ENCODE data around the gene EEF2K.
"Not testable (repeated sequence)": the region's sequence is repeated elsewhere in the genome, so short reads cannot be mapped to it uniquely, and the experiment has no call there.

Gene EEF2K

DNA sequence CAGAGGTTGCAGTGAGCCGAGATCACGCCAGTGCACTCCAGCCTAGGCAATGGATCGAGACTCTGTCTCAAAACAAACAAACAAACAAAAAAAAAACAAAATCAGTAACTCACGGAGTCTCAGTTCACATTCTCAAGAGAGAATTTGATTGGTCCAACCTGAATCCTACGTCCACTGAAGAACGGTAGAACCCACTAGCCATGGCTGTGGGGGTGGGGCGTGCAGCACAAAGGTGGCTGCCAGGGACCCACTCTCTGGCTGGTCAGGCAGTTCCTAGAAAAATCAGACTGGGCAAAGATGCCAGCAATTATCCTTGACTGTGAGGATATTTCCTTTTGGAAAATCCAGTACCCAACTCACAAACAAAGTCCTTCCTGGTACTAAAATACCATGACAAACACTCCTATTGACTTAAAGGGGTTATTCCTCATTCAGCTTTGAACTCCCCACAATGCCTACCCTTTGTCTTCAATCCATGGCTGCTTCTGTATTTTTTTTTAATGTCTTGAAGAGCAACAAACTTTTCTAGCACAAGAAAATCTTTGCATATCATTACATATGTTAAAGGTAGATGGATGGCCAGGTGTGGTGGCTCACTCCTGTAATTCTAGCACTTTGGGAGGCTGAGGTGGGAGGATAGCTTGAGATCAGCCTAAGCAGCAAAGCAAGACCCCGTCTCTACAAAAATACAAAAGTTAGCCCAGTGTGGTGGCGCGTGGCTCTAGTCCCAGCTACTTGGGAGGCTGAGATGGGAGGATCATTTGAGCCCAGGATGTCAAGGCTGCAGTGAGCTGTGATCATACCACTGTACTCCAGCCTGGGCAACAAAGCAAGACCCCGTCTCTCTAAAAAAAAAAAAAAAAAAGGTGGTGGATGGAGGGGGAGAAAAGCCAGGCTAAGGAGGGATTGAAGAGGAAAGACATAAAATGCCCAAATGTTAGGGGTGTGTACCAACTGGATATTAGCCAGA is 87.3 kb downstream of the EEF2K start:
- no peak for DNase-seq (ENCODE audit: low read depth in 2 of 2)

DNA sequence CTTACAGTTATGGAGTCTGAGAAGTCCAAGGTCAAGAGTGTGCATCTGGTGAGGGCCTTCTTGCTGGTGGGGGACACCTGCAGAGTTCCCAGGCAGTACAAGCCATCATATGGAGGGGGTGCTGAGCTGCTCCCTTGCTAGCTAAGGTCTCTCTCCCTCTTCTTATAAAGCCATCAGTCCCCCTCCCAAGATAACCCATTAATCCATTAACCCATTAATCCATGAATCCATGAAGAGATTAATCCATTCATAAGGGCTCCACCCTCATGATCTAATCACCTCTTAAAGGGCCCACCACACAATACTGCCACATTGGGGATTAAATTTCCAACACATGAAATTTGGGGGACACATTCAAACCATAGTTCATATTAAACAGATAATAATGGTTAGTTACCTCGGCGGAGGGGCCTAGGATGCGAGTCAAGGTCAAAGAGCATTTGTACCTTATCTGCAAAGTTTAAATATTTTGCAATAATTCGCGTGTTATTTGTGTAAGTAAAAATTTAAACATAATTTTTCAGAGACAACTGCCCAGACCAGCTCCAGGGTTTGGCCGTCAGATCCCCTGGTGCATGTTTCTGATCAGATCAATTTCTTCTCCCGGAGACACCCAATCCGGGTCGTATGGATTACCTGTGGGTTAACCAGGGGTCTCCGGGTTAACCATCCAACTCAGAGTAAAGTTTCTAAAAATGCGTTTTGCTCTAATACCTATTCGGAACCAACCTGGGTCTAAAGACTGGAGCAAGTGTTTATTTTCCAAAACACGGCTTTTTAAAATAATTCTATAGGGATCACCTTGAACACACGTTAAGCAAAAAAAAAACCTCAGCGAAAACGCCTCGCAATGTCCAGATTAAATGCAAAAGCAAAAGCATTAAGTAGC is 90.4 kb downstream of the EEF2K start:
- no peak for DNase-seq (ENCODE audit: low read depth in 2 of 2)

- DNase-seq (ENCODE audit: low read depth in 2 of 2): peak; percentile 98 to 99
Observed at GRCh38 chr16:22297114-22297870, 91.2 kb downstream of the EEF2K start, which contains the start of gene POLR3E. Gene POLR3E, plus strand, starts transcription at chr16:22297409. Its CDS starts 5,560 bp downstream, at chr16:22302969.

- peak; percentile 42 to 59 for DNase-seq (ENCODE audit: low read depth in 2 of 2)
Observed at GRCh38 chr16:22297871-22298733, 92.0 kb downstream of the EEF2K start.

- no peak for DNase-seq (ENCODE audit: low read depth in 2 of 2)
Observed at GRCh38 chr16:22299036-22299435, 93.0 kb downstream of the EEF2K start.

DNA sequence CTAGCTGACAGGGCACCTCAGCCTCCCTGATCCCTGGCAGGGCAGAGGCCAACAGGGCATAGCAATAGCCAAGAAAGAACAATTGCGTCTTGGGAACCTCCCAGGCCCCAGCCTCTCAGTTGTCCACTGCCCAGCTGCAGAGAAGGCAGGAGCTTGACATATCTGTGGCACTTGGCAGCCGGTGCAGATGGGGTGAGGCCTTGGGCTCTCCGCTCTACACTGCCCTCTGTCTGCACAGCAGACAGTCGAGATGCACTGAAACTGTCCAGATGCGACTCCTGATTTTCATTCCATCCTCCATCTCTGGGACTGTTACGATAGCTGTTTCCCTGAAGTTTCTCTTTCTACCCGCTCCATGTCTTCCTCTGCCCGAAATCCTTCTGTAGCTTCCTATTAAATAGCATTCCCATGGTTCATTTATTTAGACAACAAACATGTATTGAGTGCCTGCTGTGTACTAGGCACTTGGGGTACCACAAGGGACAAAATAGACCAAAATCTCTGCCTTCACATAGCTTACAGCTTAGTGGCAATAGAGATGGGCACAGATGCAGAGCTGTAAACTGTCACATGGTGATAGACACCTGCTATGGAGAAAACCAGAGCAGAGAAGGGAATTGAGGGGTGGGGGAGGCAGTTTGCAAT is 94.5 kb downstream of the EEF2K start:
- DNase-seq (ENCODE audit: low read depth in 2 of 2): no peak

GRCh38 chr16:22301423-22301822 is 95.3 kb downstream of the EEF2K start:
- not testable (repeated sequence) for DNase-seq (ENCODE audit: low read depth in 2 of 2)

DNA sequence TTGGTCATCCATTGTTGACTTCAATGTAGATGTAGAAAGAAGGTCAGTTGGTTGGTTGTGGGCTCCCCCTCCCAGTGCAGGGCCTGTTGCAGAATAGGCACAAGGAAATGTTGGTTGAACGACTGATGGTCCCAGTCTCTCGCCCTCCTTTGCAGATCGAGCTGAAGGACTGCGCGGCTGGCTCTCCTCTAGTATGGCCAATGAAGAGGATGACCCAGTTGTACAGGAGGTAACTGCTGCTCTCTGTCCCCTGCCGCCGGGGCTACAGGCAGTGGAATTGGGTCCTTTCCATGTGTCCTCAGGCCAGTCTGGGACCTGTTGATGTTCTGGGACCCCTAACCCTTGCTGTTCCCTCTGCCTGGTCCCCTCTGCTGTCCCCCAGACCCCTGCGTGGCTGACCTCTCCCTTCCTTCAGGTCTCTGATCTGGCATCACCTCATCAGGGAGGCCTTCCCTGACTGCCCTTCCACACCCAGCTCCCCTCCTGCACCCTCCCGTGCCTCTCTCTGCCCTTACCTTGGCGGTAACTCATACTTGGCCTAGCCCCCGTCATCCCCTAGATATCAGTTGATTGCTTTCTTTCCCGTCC is 96.8 kb downstream of the EEF2K start:
- no peak for DNase-seq (ENCODE audit: low read depth in 2 of 2)

DNA sequence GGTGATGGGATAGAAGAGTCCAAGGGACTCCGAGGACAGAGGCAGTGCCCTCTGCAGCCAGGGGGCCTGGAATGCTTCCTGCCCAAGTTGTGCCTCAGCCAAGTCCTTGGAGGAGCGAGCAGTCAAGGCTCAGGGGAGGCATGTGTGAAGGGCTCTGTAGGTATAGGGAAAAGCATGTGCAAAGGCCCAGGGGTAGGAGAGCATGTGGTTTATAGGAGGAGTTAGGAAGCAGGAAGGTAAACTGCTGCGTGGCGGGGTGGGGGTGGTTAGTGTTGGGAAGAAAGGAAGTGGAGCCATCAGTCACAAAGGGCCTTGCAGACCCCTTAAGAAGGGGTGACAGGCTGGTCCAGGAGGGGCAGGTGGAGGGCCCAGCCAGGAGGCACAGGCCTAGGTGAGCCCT is 98.3 kb downstream of the EEF2K start:
- no peak for DNase-seq (ENCODE audit: low read depth in 2 of 2)

- DNase-seq (ENCODE audit: low read depth in 2 of 2): no peak
Observed at GRCh38 chr16:22306788-22307187, 100.7 kb downstream of the EEF2K start.

- DNase-seq (ENCODE audit: low read depth in 2 of 2): no peak
Observed at GRCh38 chr16:22307838-22308237, 101.8 kb downstream of the EEF2K start.

DNA sequence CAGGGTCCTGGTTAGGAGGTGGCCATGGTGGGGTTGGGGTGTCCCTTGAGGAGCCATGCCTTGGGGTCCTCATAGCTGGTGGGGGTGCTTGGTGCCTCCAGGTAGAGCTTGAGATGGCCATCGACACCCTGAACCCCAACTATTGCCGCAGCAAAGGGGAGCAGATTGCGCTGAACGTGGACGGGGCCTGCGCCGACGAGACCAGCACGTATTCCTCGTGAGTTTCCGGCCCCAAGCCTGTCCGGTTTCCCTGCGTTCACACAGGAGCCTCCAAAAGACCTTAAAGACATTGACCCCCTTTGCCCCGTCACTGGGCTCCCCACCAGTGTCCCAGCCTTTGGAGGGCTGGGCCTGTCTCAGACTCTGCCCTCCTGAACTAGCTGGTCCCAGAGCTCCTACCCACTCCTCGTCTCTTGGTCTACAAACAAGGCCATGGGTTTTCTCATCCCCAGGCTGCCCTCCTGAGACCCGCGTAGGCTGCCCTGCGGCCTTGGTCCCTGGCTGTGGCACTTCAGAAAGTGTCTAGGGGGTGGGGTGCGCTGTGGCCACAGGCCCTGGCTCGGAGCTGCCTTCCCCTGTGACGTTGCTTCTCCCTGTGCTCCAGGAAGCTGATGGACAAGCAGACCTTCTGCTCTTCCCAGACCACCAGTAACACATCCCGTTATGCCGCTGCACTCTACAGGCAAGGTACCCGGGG is 102.9 kb downstream of the EEF2K start:
- DNase-seq (ENCODE audit: low read depth in 2 of 2): no peak

DNA sequence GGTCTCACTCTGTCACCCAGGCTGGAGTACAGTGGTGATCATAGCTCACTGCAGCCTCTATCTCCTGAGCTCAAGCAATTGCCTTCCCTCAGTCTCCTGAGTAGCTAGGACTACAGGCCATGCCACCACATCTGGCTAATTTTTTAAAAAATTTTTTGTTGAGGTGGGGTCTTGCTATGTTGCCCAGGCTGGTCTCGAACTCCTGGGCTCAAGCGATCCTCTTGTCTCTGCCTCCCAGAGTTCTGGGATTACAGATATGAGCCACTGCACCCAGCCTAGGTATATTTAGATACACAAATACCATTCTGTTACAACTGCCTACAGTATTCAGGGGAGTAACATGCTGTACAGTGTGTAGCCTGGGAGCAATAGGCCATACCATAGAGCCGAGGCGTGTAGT is 105.4 kb downstream of the EEF2K start:
- DNase-seq (ENCODE audit: low read depth in 2 of 2): no peak

DNA sequence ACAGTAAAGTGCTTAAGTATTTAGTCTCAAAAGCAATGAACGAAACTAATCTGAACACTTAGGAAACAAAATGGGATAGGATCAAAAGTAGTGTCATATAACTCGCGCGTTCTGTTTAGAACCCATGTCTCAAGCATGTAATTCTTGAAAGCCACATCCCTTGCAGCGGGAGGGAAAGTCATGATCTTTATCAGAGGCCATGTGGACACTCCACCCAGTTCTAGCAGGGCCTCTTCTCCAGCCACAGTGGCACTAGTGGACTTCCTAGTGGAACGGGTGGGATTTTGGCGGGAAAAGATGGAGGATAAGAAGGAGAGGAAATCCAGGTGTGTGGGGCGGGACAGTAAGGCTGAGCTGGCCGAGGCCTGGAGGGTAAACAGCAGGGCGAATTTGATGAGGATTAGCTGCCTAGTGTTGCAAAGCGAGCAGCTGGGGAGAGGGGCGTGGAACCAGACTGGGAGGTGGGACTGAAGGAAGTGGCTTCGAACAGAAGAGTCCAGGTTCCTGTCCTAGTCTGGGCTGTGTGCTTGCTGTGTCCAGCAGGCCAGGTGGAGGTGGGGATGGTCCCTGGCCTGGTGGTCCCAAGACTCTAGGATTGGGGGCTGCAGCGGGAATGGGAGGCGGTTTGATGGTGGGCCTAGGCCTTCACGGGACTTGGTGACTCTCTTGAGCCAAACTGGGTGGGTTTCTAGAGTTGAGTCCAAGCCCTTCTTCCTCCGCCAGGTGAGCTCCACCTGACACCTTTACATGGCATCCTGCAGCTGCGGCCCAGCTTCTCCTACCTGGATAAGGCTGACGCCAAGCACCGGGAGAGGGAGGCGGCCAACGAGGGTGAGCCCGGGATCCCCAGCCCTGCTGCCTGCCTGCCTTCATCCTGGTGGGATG is 107.1 kb downstream of the EEF2K start:
- no peak for DNase-seq (ENCODE audit: low read depth in 2 of 2)

GRCh38 chr16:22313876-22314470 is 107.9 kb downstream of the EEF2K start:
- no peak for DNase-seq (ENCODE audit: low read depth in 2 of 2)

- no peak for DNase-seq (ENCODE audit: low read depth in 2 of 2)
Observed at GRCh38 chr16:22314661-22315626, 108.9 kb downstream of the EEF2K start.

GRCh38 chr16:22315979-22316378 is 109.9 kb downstream of the EEF2K start:
- no peak for DNase-seq (ENCODE audit: low read depth in 2 of 2)

Data from stimulated activated CD8-positive, alpha-beta memory T cell treated with anti-CD3 and anti-CD28 coated beads, Interleukin-15, amount 100 ng/mL, for 4 hours (primary cell).